GM18505 (cell line): ENCODE results near the gene NHSL1.
"Not testable (repeated sequence)": the region's sequence is repeated elsewhere in the genome, so short reads cannot be mapped to it uniquely, and the experiment has no call there.

Source experiments
- ATAC-seq: cut with Tn5 transposase; IDR thresholded peaks from one replicate; pipeline ENCODE4 v1.9.1; 2021; ENCODE audit not compliant: unreplicated experiment
- POLR2A ChIP-seq: IDR thresholded peaks from 4 replicates; pipeline ENCODE4 v1.6.1; 2011; ENCODE audit warnings: borderline replicate concordance; ENCODE audit not compliant: insufficient read depth, insufficient read length; ENCODE audit errors: extremely low read depth

NHSL1 gene

DNA sequence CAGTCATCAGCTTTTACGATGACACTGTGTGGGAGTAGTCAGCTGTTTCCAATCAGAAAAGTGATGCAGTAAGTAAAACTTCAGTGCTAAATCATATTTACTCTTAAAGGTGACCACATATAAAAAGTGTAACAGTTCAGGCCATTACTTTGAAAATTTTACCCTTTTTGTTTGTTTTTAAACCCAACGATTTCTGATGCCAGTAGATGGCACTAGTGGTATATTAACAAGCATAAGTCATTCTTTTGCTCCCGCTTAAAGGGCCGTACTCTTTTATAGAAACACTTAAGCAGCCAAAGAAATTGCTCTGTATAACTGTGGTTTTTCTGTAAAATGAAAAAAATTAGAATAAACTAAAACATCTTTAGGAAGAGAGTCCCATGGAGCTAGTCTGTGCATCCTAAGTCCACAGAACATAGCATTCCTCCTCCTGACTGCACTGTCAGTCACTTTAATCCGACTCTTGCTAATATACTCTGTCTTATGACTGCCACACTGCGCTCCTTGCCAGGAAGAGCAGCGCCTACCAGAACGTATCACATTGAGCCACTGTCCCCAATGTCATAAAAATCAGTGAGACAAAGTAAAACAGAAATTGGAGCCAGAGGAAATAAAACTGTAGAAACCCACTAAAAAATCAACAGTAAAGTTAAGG is 70.2 kb downstream of the NHSL1 start:
- no peak for TF ChIP-seq POLR2A
- no peak for ATAC-seq

DNA sequence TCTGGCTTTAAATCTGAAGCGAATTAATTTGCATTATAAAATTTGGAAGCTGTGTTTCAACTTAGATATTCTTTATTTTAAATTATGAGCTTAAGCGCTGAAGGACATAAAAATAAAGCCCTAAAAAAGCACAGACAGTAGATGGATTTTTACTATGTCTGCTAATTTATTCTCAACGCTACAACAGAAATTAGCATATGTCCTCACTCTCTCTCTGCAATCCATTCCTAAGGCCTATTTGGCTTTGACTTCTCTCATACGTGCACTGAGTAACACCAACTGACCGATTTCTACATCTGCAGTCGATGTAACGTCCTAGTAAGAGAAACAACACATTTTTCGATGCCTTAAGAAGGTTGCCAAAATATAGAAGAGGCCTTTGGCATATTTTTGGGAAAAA is 71.6 kb downstream of the NHSL1 start:
- no peak for TF ChIP-seq POLR2A

DNA sequence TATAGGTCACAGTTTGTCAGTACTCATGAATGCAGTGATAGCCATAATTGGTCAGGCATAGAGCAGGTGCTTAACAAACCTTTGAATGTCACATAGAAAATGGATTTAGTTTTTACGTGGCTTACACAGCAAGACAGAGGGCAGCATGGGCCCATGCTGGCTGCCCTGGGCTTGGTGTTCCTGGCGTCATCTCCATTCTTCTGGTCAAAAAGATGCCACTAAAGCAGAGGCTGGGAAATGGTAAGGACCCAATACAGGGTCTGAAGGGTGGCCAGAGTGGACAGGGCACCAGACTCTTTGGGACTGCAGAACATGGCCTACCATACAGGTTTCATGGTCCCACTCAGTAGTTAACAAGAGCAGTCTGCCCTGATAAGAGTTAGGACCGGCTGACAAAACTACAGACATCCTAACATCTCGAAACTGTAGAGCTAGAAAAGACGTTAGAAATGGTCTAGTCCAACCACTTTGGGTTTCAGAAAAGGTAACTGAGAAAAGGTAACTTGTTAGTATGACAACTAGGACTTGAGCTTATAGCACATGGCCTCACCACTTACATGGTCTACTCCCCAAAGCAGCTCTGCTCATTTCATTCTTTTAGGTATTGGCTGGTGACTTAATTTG is 72.7 kb downstream of the NHSL1 start:
- TF ChIP-seq POLR2A = no peak
- no peak for ATAC-seq

More for the DNA sequence above, 71.6 kb downstream of the NHSL1 start:
- ATAC-seq = no peak

DNA sequence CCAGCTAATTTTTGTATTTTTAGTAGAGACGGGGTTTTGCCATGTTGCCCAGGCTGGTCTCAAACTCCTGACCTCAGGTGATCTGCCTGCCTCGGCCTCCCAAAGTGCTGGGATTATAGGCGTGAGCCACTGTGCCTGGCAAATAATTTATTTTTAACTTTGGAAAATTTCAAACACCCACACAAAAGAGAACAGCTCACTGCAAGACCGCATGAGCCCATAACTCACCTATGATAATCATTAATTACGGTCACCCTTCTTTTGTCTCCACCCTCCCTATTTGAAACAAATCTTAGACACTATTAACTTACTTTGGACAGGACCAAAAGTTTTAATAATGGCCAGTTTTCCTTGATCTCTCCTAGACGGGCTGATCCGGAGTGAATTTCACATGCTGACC is 74.0 kb downstream of the NHSL1 start:
- ATAC-seq = not testable (repeated sequence)

DNA sequence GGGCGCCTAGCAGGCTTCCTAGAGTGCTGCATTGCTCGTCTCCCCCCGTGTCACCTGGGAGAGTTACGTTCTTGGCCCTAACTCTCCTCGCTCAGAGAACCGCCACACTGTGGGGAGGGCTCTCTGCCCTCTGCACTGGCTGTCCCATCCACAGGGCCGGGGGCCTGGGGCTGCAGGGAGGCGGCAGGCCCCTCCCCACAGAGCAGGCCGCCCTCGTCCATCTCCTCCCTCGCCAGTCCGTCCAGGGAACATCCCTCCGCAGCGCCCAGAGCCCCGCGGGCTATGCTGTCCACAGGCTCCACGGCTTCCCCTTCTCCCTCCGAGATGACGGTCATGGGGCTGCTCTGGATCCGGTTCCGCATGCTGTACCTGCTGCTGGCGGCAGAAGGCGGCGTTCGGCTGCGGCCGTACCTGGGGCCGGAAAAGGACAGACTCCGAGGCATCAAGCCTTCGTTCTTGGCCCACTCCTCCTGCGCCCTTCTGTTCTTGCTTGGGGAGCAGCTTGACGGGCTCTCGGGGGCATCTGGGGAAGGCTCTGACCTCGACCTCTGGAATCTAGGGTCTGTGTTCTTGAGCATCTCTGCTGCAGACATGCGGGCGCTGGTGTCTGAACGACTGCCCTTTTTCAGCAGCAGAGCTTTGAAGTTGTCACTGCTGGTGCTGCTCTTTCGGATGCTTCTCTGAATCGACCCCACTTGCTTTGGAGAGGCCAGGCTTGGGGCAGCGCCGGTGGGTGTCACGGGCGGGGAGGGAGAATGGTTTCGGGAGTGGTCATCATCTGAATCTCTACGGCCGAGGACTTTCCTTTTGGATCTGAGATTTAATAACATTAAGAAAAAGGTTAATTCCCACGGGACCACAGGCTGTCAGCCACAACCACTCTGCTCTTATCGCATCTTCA is 75.0 kb downstream of the NHSL1 start:
- no peak for TF ChIP-seq POLR2A
- no peak for ATAC-seq

DNA sequence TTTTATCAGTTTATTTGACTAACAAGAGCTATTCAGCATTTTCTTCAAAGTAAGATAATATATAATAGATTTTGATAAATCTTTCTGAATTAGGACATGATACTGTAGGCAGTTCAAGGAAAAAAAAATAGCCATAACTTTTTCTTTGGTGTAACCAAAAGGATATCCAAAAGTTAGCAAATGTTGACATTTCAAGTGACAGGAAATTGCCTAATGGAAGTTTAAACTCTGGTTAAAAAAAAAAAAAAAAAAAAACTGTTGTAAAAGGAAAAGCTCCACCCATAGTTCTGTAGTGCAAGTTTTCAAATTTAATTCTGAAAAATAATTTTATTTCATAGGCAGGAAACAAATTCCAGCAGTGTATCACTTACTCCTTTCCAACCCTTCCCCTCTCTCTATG is 76.4 kb downstream of the NHSL1 start:
- no peak for TF ChIP-seq POLR2A
- ATAC-seq = no peak

DNA sequence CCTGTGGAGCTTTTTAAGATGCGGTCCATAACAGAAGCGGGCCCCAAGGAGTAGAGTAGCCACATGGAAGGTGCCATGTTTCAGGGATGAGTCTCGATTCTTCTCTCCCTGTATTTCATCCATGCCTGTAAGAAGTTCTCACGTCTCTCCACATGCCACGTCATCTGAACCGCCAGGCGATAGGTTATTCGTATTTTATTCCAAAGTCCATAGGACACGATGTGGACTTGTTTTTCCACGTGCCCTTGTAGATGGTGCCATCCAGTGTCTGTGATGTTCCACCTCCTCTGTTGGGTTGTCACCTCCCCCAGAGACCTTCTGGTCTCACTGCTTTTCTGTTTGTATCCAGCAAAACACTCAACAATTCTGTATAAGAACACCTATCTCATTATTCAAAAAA is 77.7 kb downstream of the NHSL1 start:
- no peak for ATAC-seq
- TF ChIP-seq POLR2A = no peak

DNA sequence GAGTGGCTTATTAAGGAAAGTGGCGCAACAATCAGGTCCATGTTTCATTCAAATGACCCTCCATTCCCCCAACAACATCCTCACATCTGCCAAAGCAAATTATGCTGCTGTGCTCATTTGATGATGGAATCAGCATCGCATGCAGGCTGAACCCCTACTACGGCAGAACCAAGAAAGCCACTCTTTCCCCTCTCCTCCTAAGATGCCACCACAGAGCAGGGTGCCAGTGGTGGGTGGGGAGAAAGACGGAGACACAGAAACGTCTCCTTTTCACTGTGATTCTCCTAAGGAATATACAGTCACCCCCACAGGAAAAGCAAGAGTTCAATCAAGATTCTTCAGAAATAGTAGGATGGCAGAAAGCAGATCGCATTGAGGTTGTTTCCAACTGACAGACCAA is 78.2 kb downstream of the NHSL1 start:
- no peak for ATAC-seq
- TF ChIP-seq POLR2A = no peak

DNA sequence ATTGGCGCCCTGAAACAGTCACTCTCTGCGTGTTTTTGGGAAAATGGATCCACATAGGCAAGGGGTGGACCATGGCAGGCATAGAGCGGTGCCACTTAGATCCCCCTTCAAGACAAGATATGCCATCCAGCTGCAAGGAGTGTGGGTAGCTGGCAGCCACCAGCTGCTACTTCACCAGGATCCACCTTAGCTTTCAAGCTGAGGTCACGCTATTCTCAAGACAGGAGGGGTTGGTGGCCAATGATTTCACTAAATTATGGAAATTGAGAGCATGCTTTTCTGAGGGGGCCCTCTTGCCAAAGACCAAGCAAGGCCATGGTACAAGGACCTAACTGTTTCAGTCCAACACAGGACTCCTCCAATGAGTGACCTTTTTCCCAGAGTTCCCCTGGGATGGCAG is 78.9 kb downstream of the NHSL1 start:
- ATAC-seq = no peak
- TF ChIP-seq POLR2A = no peak

DNA sequence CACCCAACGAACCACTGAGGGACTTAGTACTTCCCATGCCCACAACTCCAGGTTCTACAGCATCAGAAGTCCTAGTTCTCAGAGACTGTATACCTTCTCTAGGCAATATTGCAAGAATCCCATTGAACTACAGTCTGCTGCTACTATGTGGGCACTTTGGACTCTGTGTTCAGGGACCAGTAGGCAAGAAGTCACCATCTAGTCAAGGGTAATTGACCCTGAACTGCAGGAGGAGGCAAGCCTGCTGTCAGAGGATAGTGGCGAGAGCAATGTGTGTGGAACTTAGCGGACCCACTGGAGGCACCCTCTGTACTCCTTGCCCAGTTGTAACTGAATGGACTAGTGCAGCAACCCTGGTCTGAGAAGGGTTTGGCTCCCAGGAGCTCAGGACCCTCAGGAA is 79.5 kb downstream of the NHSL1 start:
- ATAC-seq = no peak
- TF ChIP-seq POLR2A = no peak

DNA sequence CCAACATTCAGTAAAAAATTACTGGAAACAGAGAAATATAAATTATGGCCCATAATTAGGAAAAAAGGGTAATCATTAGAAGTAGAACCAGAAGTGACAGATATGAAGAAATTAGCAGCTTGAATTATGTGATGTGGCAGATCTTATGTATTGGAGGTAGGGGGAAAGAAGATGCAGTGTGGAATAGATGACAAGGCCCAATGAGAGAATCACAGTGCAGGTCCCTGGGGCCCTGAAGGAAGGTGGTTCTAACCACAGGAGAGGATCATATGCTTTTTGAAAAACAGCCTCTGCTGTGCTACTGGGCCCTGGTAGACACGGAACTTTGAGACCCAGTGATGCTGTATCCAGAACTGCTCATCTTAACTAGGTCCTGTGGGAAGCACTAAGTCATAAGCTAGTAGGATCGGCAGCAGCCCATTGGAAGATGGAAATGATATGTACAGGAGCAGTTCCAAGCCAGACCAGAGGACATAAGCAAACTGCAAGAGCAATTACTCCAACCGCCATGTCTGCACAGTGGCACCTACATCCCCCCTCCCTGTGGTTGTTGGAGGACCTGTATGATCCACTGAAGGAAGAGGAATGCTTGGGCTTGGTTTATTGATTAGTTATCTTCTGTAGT is 81.1 kb downstream of the NHSL1 start:
- TF ChIP-seq POLR2A = no peak
- no peak for ATAC-seq

DNA sequence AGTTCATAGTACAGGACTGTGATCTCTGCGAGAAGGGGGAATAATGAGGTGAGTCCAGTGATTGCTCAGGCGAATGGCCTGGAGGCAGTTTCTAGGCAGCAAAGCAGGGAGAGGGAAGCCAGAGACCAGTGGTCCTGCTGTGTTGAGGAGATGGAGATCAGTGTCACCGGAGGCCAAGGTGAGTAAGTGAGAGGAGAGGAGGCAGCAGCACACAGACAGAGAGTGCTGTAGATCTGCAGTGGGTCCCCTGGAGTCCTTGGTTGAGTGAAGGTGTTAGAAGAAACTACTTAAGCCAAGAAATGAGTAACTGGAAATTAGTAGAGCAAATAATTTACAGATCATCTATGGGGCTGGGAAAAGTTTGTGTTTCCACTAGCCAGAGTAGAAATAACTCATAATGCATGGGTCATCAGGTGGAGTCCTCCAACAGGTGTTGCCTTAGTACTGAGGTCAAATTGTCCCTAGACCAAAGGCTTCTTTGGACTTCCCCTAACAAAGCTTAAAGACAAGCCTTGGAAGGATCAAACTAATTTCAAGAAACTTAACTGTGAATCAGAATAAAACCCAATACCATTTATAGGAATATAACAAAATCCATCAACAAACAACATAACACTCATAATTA is 81.7 kb downstream of the NHSL1 start:
- no peak for ATAC-seq
- TF ChIP-seq POLR2A = no peak

DNA sequence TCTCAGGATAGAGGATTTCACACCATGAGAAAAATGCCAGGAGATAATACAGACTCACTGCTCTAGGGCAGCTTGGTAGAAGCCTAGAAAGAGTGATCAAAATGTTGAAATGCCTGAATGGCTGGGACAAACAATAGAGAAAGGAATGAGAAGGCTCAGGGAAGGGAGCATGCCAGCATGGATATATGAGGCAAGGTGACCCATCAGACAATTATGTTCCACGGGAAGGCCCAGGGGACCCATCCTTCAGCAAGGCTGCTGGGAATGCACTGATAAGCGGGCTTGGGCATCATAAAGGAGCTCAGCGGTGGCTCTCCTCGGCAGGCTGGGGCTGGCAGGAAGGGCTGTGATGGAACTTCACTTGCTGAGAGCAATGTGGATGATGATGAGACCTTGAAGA is 83.1 kb downstream of the NHSL1 start:
- ATAC-seq = no peak
- TF ChIP-seq POLR2A = no peak
